ENCODE data around the gene MPP1.

- TF ChIP-seq CTCF (IDR thresholded peaks at IDR 0.05; ENCODE audit: low read depth, low read length) (no peak), EZH2phosphoT487 (IDR thresholded peaks at IDR 0.05; ENCODE audit: low read depth) (no peak)
Observed at GRCh38 chrX:154806837-154807501, 1.7 kb upstream of the MPP1 start.
